ENCODE results near the gene SELENOW.
A peak's percentile ranks its signal among the peaks of the same experiment; 100 is the strongest.
"Not testable (repeated sequence)": the region's sequence is repeated elsewhere in the genome, so short reads cannot be mapped to it uniquely, and the experiment has no call there.

The SELENOW gene

GRCh38 chr19:47786566-47786965 is 8.1 kb downstream of the SELENOW start:
- DNase-seq (ENCODE audit: low spot score), result no peak

GRCh38 chr19:47787307-47787706 is 8.8 kb downstream of the SELENOW start:
- not testable (repeated sequence) for DNase-seq (ENCODE audit: low spot score)

GRCh38 chr19:47789811-47790210 is 11.3 kb downstream of the SELENOW start:
- DNase-seq (ENCODE audit: low spot score), result not testable (repeated sequence)

- DNase-seq (ENCODE audit: low spot score), result peak; percentile 82
These were observed 11.9 kb downstream of the SELENOW start for GRCh38 chr19:47790398-47790814.

GRCh38 chr19:47792616-47793015 is 14.1 kb downstream of the SELENOW start:
- DNase-seq (ENCODE audit: low spot score), result no peak

- DNase-seq (ENCODE audit: low spot score), result no peak
These were observed 16.0 kb downstream of the SELENOW start for GRCh38 chr19:47794526-47794925.

- no peak for DNase-seq (ENCODE audit: low spot score)
These were observed 18.3 kb downstream of the SELENOW start for GRCh38 chr19:47796785-47797184.

GRCh38 chr19:47797996-47798903 is 19.7 kb downstream of the SELENOW start:
- no peak for DNase-seq (ENCODE audit: low spot score)

GRCh38 chr19:47798904-47799266 is 20.4 kb downstream of the SELENOW start:
- DNase-seq (ENCODE audit: low spot score), result no peak

- DNase-seq (ENCODE audit: low spot score), result no peak
These were observed 22.8 kb downstream of the SELENOW start for GRCh38 chr19:47801270-47801669.

- DNase-seq (ENCODE audit: low spot score), result no peak
These were observed 24.1 kb downstream of the SELENOW start for GRCh38 chr19:47802521-47803043.

- DNase-seq (ENCODE audit: low spot score), result not testable (repeated sequence)
These were observed 24.6 kb downstream of the SELENOW start for GRCh38 chr19:47803148-47803547.

GRCh38 chr19:47803671-47804070 is 25.2 kb downstream of the SELENOW start:
- not testable (repeated sequence) for DNase-seq (ENCODE audit: low spot score)

GRCh38 chr19:47804451-47804850 is 25.9 kb downstream of the SELENOW start, which contains the start of gene TPRX1:
TPRX1 (minus strand) TSS chr19:47804551; CDS start chr19:47804539, 12 bp downstream.
- DNase-seq (ENCODE audit: low spot score), result not testable (repeated sequence)

- DNase-seq (ENCODE audit: low spot score), result no peak
These were observed 26.8 kb downstream of the SELENOW start for GRCh38 chr19:47805313-47805712.

- DNase-seq (ENCODE audit: low spot score), result no peak
These were observed 27.9 kb downstream of the SELENOW start for GRCh38 chr19:47806435-47806834.

GRCh38 chr19:47813304-47813994 is 34.9 kb downstream of the SELENOW start:
- DNase-seq (ENCODE audit: low spot score), result peak; percentile 79

GRCh38 chr19:47813995-47814328 is 35.5 kb downstream of the SELENOW start:
- DNase-seq (ENCODE audit: low spot score), result no peak

GRCh38 chr19:47816270-47816669 is 37.8 kb downstream of the SELENOW start:
- not testable (repeated sequence) for DNase-seq (ENCODE audit: low spot score)

- not testable (repeated sequence) for DNase-seq (ENCODE audit: low spot score)
These were observed 39.7 kb downstream of the SELENOW start for GRCh38 chr19:47818221-47818620.

GRCh38 chr19:47819858-47820257 is 41.4 kb downstream of the SELENOW start:
- no peak for DNase-seq (ENCODE audit: low spot score)

- no peak for DNase-seq (ENCODE audit: low spot score)
These were observed 41.9 kb downstream of the SELENOW start for GRCh38 chr19:47820410-47820809.

GRCh38 chr19:47821460-47822020 is 43.0 kb downstream of the SELENOW start, which contains the start of gene CRX:
CRX (plus strand) TSS chr19:47821937; CDS start chr19:47834444, 12,507 bp downstream.
- DNase-seq (ENCODE audit: low spot score), result no peak
